Nephron (organoid): ENCODE measurements around the gene PTPRE.

Experiments used
- H3K27ac Mint-ChIP-seq, 3 experiments: 2 replicates each; pipeline ENCODE4 v1.8.0; 2020; ENCODE audit warnings: mixed read lengths in 3 of 3, mild to moderate bottlenecking in 2 of 3, moderate library complexity in 1 of 3
- H3K27me3 Mint-ChIP-seq: 2 replicates; pipeline ENCODE4 v1.8.0; 2021; ENCODE audit warnings: low read depth, mild to moderate bottlenecking, moderate library complexity, mixed read lengths
- H3K36me3 Mint-ChIP-seq: 2 replicates; pipeline ENCODE4 v1.8.0; 2020; ENCODE audit warnings: low read depth, mixed read lengths
- H3K4me1 Mint-ChIP-seq: 2 replicates; pipeline ENCODE4 v1.8.0; 2020; ENCODE audit warnings: mixed read lengths
- H3K4me3 Mint-ChIP-seq, 3 experiments: 2 replicates each; pipeline ENCODE4 v1.8.0; 2020; ENCODE audit warnings: mild to moderate bottlenecking in 3 of 3, mixed read lengths in 3 of 3, moderate library complexity in 2 of 3
- H3K9me3 Mint-ChIP-seq: 2 replicates; pipeline ENCODE4 v1.8.0; 2020; ENCODE audit warnings: mixed read lengths
- CTCF ChIP-seq, 3 experiments: fragments of 200-600 bp; sonication (generic); IDR thresholded peaks; one replicate each; pipeline ENCODE4 v1.5.0; 2021; ENCODE audit warnings: antibody characterized with exemption in 3 of 3; ENCODE audit not compliant: unreplicated experiment in 3 of 3

The PTPRE gene

DNA sequence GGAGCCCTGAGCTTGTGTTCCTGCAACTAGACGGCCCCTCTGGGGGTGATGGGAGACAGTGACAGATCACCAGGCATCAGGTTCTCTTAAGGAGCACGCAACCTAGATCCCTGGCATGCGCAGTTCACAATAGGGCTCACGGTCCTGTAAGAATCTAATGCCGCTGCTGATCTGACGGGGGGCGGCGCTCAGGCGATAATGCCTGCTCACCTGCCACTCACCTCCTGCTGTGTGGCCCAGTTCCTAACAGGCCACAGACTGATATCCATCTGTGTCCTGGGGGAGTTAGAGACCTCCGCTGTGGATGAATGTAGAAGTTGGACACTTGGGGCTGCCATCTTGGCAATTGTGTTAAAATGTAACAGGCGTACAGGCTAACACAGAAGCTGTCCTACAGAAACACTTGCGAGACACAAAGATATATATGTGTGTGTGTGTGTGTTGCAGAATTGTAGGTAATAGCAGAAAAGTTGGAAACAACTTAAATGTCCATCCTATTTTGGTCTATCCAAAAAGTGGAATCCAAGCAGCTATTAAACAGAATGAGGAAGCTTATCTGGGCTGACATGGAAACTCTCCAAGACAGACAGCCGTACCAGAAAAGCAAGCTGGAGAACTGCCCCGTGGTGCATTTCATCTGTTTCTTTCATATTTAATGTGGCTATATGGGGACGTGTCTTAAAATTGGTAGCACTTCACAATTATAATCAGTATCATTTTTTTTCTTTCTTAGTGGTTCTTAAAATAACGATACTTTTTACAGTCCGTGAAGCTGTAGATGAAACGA lies 136.5 kb downstream of the PTPRE start:
- Mint-ChIP-seq H3K27ac (no peak overlapping the region), H3K36me3 (no peaks in the 10 kb centered on the region), H3K9me3 (no peaks in the 10 kb centered on the region), H3K4me3 (no peak overlapping the region), H3K27me3 (peaks cover 17% of the 10 kb centered on the region), H3K4me1 (peaks cover 10% of the 10 kb centered on the region)
- no peak for TF ChIP-seq CTCF (IDR thresholded peaks at IDR 0.05; ENCODE audit: unreplicated experiment in 3 of 3)

- Mint-ChIP-seq H3K9me3 (no peaks in the 10 kb centered on the region), H3K36me3 (no peaks in the 10 kb centered on the region), H3K4me3 (no peak overlapping the region), H3K4me1 (peaks cover 10% of the 10 kb centered on the region), H3K27ac (no peak overlapping the region), H3K27me3 (peaks cover 17% of the 10 kb centered on the region)
- TF ChIP-seq CTCF (IDR thresholded peaks at IDR 0.05; ENCODE audit: unreplicated experiment in 3 of 3) = no peak
Measured at GRCh38 chr10:128044186-128044585, 137.3 kb downstream of the PTPRE start.

DNA sequence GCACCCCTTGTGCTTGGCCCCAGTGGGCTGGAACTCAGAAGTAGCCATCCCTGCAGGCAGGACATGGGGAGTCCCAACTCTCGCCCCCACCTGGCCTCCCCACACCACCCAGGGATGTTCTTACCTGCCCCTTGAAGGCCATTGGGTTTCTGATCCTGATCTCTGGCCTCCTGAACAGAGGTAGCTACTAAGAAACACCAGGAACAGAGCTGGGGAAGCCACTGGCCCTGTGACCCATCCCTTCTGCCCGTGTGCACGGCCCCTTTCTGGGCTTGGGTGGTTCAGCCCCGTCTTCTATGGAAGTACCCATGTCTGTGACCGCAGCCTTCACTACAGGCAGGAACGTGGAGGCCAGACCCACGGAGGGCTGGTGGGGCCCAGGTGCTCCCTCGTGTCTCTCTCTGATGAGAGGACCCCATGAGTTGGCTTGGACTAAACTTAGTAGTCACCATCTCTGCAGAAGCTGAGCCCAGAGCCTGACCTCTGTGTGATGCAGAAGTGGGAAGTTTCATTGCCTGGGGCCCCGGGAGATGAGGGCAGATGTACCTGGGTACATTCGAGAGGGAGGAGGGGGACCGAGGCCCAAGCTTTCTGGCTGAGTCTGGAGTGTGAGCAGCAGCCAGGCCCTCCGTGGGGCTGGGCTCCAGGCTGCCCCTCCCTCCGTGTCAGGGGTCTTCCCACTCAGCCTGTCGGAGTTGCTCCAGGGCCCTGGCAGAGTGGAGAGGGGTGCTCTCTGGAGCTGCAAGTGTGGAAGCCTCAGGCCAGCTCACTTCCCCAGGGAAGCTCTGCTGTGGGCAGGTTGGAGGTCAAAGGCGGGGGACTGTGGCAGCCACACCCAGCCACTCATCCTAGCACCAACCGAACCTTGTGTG lies 138.3 kb downstream of the PTPRE start:
- Mint-ChIP-seq H3K27ac (no peak overlapping the region), H3K4me1 (peaks cover 10% of the 10 kb centered on the region), H3K27me3 (peaks cover 15% of the 10 kb centered on the region), H3K9me3 (no peaks in the 10 kb centered on the region), H3K4me3 (no peak overlapping the region), H3K36me3 (no peaks in the 10 kb centered on the region)
- no peak for TF ChIP-seq CTCF (IDR thresholded peaks at IDR 0.05; ENCODE audit: unreplicated experiment in 3 of 3)

GRCh38 chr10:128045833-128046120 lies 138.9 kb downstream of the PTPRE start:
- no peak for TF ChIP-seq CTCF (IDR thresholded peaks at IDR 0.05; ENCODE audit: unreplicated experiment in 3 of 3)
- Mint-ChIP-seq H3K4me3 (no peak overlapping the region), H3K9me3 (no peaks in the 10 kb centered on the region), H3K36me3 (no peaks in the 10 kb centered on the region), H3K4me1 (peaks cover 10% of the 10 kb centered on the region), H3K27ac (no peak overlapping the region), H3K27me3 (peaks cover 16% of the 10 kb centered on the region)

DNA sequence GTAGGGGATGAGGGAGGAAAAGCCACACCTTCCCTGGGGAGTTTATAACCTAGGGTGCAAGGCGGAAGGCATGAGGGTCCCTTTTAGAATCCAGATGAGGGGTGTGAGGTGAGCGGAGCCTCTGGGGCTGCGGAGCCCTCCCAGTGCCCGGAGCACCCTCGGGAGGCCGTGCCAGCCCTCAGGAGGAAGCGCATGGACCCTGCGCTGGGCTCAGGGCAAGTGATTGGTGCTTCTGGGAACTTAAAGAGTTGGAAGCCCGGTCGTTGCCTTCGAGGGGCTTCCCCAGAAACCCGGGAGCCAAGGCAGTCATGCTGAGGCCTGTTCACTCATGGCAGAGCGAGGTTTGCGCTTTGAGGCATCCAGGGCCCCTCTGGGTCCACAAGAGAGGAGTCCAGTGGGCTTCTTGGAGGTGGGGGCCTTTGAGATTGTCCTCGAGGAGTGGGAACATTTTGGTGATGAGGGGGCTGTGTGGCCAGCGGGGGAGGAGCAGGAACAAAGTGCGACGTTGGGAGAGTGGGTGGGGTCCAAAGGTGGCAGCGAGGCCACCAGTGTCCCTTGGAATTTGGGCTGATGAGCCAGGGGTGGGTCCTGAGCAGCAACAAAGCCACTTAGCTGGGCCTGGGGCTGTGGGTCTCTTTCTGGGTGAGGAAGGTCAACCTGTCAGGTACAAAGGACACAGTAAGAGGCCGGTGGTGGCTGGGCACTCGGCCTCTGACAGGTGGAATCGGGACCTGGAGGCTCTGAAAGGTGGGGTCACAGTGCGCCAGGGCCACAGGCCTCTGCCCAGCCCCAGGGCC lies 139.5 kb downstream of the PTPRE start:
- peaks cover 13% of the 10 kb centered on the region for H3K27me3 Mint-ChIP-seq

More for the DNA sequence above, 139.5 kb downstream of the PTPRE start:
- no peaks in the 10 kb centered on the region for H3K9me3 Mint-ChIP-seq
- H3K27ac Mint-ChIP-seq = no peak overlapping the region
- H3K36me3 Mint-ChIP-seq = no peaks in the 10 kb centered on the region
- H3K4me3 Mint-ChIP-seq = no peak overlapping the region
- TF ChIP-seq CTCF (IDR thresholded peaks at IDR 0.05; ENCODE audit: unreplicated experiment in 3 of 3) = no peak
- peaks cover 10% of the 10 kb centered on the region for H3K4me1 Mint-ChIP-seq
